ENCODE data around the gene CNTNAP2.

The CNTNAP2 gene

DNA sequence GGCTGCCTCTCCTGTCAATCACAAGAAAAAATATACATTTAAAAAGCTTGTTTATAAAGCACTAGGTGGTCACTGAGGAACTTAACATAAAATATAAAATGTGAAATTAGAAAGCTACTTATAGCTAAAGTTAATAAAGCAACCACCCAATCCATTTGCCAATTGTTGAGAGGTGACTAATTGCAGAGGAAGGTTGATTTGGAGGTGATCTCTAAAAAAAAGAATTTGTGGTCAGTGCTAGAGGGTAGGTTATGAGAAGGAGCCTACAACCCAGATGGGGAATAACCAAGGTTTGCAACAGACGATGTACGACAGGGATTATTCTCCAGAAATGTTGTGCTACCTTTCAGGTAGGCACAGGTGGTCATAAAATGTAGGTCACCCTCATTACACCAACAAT is 2029.7 kb downstream of the CNTNAP2 start:
- DNase-seq = no peak

- DNase-seq = no peak
Measured at GRCh38 chr7:148147438-148147837, 2030.8 kb downstream of the CNTNAP2 start.

DNA sequence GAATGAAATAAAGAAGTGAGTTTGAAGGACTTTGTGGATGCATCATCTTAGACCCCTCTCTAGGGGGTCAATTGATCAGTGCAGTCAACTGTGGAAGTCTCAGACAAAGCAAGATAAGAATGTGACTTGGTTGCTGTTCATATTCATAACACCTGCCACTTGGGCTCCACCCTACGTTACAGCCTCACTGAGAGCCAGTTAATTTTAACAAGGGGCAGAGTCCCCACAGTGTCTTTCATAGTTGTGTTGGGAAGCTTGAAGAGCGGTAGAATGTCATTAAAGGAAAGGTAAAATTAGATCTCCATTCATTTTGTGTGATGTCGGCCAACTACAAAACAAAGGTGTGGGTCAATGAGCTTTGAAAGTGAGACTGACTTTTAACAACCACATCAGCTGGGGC is 2031.9 kb downstream of the CNTNAP2 start:
- no peak for DNase-seq

- DNase-seq = no peak
Measured at GRCh38 chr7:148149730-148150129, 2033.1 kb downstream of the CNTNAP2 start.

DNA sequence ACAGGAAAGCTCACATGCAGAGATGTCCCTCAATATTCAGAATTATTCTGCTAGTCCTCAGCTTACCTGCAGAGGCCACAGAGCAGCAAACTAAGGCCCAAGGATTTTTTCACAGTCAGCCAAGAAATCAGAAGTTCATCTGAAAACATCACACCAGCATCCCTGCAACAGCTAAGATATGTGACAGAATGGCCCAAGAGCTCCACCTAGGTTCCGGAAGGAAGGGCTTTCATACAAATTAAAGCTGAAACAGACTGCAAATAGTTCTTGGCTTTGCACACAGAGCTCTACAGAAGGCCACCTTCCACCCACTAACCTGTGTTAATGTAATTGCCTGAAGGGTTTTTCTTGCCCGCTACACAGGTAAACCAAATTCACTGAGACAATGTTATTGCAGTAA is 2035.2 kb downstream of the CNTNAP2 start:
- no peak for DNase-seq

- DNase-seq = no peak
Measured at GRCh38 chr7:148153616-148154284, 2037.1 kb downstream of the CNTNAP2 start.

- no peak for DNase-seq
Measured at GRCh38 chr7:148155000-148155399, 2038.4 kb downstream of the CNTNAP2 start.

DNA sequence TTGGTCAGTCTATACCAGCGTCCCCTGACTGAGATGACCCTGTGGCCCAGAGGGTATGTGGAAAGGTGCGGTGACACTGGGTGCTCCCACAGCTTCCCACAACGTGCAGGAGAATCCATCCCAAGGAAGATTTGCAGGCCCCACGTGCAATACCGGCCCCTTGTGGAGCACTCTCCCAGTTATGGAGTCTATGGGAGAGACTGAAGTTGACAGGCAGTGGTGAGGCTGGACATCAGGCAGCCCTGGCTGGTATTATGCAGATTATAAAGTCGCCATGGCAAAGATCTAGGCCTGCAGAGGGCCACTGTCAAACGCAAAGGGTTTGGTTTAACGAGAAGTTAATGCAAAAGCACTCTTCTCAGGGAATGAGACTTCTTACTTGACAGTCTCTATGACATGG is 2039.2 kb downstream of the CNTNAP2 start:
- no peak for DNase-seq

- no peak for DNase-seq
Measured at GRCh38 chr7:148156233-148156632, 2039.6 kb downstream of the CNTNAP2 start.

GRCh38 chr7:148159331-148159730 is 2042.7 kb downstream of the CNTNAP2 start:
- DNase-seq = no peak

- DNase-seq = no peak
Measured at GRCh38 chr7:148161776-148162175, 2045.2 kb downstream of the CNTNAP2 start.

GRCh38 chr7:148162808-148163207 is 2046.2 kb downstream of the CNTNAP2 start:
- DNase-seq = no peak

DNA sequence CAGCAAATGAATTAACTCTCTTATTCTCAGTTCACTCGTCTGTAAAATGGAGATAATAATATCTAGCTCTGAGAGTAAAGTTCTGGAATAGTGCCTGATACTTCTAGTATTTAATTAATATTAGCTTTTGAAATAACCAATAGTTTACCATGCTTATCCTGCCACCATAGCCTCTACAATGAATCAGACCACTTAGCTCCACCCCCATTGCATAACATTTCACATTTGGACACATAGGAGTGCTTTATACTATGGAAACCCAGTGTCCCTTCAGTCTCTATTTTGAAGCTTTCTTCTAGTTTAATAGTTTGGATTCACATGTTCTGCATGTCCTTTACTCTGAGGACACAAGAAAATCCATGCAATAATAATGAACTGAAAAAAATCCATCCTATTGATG is 2046.6 kb downstream of the CNTNAP2 start:
- no peak for DNase-seq

GRCh38 chr7:148172920-148173319 is 2056.3 kb downstream of the CNTNAP2 start:
- DNase-seq = no peak

DNA sequence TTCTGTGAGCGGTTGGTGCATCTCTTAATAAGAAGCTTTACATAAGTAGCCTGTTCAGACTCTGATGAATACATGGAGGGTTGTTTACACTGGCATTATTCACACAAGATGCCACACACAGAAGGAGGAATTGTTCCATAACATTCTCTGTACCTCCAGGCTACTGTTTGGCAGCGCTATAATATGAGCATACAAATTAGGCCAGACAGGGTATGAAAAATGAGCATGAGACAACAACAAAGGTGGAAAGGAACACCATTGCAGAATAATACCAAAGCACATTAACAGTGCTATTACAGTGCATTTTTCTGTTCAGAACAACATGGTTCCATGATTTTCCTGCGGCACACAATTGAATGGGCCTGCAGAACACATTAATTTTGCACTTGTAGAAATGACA is 2056.8 kb downstream of the CNTNAP2 start:
- no peak for DNase-seq

GRCh38 chr7:148174376-148174775 is 2057.8 kb downstream of the CNTNAP2 start:
- no peak for DNase-seq

- DNase-seq = no peak
Measured at GRCh38 chr7:148175512-148175911, 2058.9 kb downstream of the CNTNAP2 start.

- no peak for DNase-seq
Measured at GRCh38 chr7:148177972-148178371, 2061.4 kb downstream of the CNTNAP2 start.

DNA sequence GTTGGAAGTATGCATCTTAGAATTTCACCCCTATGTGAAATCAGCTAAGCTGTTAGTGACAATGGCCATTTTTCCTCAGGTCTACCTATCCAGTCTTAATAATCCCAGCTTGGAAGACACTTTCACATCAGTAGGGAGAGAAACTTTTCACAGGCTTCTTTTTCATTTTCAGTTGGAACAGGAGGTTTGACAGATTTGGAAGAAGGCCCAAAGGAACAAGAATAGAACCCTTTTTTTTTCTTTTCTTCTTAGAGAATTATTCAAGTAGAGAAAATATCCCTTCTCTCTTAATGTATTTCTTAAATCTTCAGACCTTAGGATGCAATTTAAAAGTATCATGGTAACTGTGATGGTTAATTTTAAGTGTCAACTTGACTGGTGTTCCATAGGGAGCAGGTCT is 2063.5 kb downstream of the CNTNAP2 start:
- DNase-seq = no peak

GRCh38 chr7:148182264-148182663 is 2065.7 kb downstream of the CNTNAP2 start:
- no peak for DNase-seq

GRCh38 chr7:148185041-148185440 is 2068.4 kb downstream of the CNTNAP2 start:
- no peak for DNase-seq

DNA sequence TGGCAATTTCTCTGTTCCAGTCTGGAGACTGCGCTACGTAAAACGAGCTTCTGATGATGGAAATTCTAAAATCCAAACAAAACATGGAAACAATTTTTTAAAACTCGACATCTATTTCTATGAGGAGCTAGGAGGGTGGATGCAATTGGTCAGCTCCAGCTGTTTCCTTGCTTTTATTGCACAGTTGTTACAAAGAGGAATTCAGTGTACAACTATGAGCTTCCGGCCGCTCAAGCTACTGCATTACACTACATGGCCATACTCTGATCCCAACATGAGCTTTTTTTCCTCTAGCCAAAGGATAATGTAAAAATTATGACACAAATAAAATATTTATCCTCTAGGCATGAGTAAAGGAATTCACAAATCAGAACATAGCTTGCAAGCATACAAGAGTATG is 2070.9 kb downstream of the CNTNAP2 start:
- no peak for DNase-seq

DNA sequence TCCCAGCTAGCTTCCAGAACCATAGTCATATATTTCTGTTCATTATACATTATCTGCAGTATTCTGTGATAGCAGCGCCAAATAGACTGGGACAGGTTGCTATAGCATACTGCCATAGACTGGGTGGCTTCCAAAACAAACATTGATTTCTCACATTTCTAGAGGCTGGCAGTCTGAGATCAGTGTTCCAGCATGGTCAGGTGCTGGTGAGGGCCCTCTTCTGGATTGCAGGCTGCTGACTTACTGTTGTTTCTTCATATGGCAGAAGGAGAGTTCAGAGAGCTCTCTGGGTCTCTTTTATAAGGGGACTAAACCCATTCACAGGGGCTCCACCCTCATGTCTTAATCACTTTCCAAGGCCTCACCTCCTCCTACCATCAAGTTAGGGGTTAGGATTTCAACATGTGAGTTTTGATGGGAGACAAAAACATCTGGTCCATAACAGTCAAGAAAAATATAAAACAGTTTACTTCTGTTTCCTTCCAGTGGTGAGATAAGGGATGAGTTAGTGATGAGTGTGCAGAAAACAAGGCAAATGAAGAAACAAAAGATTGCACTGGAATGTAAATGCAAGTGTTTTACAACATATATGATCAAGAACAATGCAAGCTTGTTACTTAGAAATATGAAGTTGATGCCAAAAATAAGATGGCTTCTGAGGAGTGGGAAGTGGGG is 2074.9 kb downstream of the CNTNAP2 start:
- no peak for DNase-seq

DNA sequence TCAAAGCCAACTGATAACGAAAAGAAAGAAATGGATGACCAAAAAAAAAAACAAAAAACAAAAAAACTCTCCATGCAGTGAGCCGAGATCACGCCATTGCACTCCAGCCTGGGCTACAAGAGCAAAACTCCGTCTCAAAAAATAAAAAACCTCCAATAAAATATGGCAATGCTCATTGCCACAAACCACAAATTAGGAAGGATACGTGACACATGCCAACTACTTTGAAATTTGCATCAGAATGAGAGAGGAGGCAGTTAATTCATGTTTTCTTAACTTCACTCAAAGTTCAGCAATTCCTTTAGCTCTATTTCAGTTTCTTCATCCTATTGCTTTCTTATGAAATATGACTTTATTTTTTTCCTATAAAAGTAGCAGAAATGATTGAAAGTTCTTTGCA is 2075.9 kb downstream of the CNTNAP2 start:
- DNase-seq = no peak

- no peak for DNase-seq
Measured at GRCh38 chr7:148201992-148202391, 2085.4 kb downstream of the CNTNAP2 start.

Measured in CD4-positive, alpha-beta T cell treated with Interleukin-4 for 4 hours (primary cell).